Glutamatergic neuron (in vitro differentiated cells): Measurements from ENCODE around the gene SOD1. TPM values are rescaled to one million over a fixed set of nuclear protein-coding genes. Genes with fewer than 3 reads are reported as not detected.

Experiments
- DNase-seq: peaks from one replicate; pipeline ENCODE4 v3.0.0; 2022
- H3K27ac Mint-ChIP-seq: one replicate; pipeline ENCODE4 v1.8.0; 2020; ENCODE audit warnings: mild to moderate bottlenecking, mixed read lengths, inconsistent platforms; ENCODE audit not compliant: unreplicated experiment
- H3K27me3 Mint-ChIP-seq: one replicate; pipeline ENCODE4 v1.8.0; 2020; ENCODE audit warnings: mild to moderate bottlenecking, moderate library complexity, mixed read lengths, inconsistent platforms; ENCODE audit not compliant: unreplicated experiment
- H3K36me3 Mint-ChIP-seq: one replicate; pipeline ENCODE4 v1.8.0; 2020; ENCODE audit warnings: mild to moderate bottlenecking, mixed read lengths, inconsistent platforms; ENCODE audit not compliant: unreplicated experiment
- H3K4me1 Mint-ChIP-seq: one replicate; pipeline ENCODE4 v1.8.0; 2020; ENCODE audit warnings: mild to moderate bottlenecking, low read depth, mixed read lengths, inconsistent platforms; ENCODE audit not compliant: unreplicated experiment
- H3K4me3 Mint-ChIP-seq: one replicate; pipeline ENCODE4 v1.8.0; 2020; ENCODE audit warnings: mild to moderate bottlenecking, mixed read lengths, inconsistent platforms; ENCODE audit not compliant: unreplicated experiment
- H3K9me3 Mint-ChIP-seq: one replicate; pipeline ENCODE4 v1.8.0; 2020; ENCODE audit warnings: mild to moderate bottlenecking, moderate library complexity, mixed read lengths, inconsistent platforms; ENCODE audit not compliant: unreplicated experiment
- CTCF ChIP-seq: fragments of 200-600 bp; sonication (generic); IDR thresholded peaks from one replicate; pipeline ENCODE4 v1.5.0; 2021; ENCODE audit not compliant: partially characterized antibody, unreplicated experiment
- total RNA-seq: library from RNA; stranded (reverse); fragmentation: NEBNext Ultra II Directional; extraction: Animal tissue kit (Norgen Biotek cat#: 25700); gene quantifications from one replicate; pipeline ENCODE4 v1.2.1, GENCODE V29; 2021; ENCODE audit not compliant: unreplicated experiment

SOD1 gene
- total RNA-seq, 1 donor from 2014 or later = 93.7 TPM

DNA sequence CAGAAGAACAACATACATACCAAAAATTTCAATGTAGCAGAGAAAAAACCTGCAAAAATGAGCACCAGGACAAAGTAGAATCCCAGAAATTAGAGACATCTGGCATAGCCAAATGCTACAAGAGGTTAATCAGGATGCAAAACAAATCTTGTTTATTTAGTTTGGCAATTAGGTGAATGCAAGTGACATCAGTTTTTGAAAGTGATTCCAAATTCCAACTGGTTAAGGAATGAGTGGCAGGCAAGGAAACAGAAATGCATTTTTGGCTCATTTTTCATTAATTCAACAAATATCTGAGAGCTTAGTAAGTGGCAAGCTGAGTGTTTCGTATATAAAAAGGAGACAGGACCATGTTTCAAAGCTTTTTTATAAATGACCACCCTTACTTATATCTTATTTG is 51.1 kb downstream of the SOD1 start:
- H3K27me3 Mint-ChIP-seq = no peaks in the 10 kb centered on the region
- no peaks in the 10 kb centered on the region for H3K36me3 Mint-ChIP-seq
- TF ChIP-seq CTCF = no peak
- DNase-seq = no peak
- H3K4me3 Mint-ChIP-seq = no peak overlapping the region
- no peak overlapping the region for H3K27ac Mint-ChIP-seq
- H3K9me3 Mint-ChIP-seq = no peaks in the 10 kb centered on the region
- peaks cover 17% of the 10 kb centered on the region for H3K4me1 Mint-ChIP-seq

GRCh38 chr21:31711326-31711725 is 51.8 kb downstream of the SOD1 start:
- H3K4me3 Mint-ChIP-seq = no peak overlapping the region

GRCh38 chr21:31711745-31712285 is 52.3 kb downstream of the SOD1 start:
- Mint-ChIP-seq H3K4me1 (peaks cover 14% of the 10 kb centered on the region), H3K27ac (no peak overlapping the region), H3K36me3 (no peaks in the 10 kb centered on the region), H3K9me3 (no peaks in the 10 kb centered on the region), H3K4me3 (no peak overlapping the region), H3K27me3 (no peaks in the 10 kb centered on the region)
- DNase-seq = no peak
- no peak for TF ChIP-seq CTCF

More at GRCh38 chr21:31711326-31711725, 51.8 kb downstream of the SOD1 start:
- H3K36me3 Mint-ChIP-seq = no peaks in the 10 kb centered on the region
- no peak for TF ChIP-seq CTCF
- H3K27me3 Mint-ChIP-seq = no peaks in the 10 kb centered on the region
- no peak for DNase-seq
- no peak overlapping the region for H3K27ac Mint-ChIP-seq
- H3K4me1 Mint-ChIP-seq = peaks cover 15% of the 10 kb centered on the region
- no peaks in the 10 kb centered on the region for H3K9me3 Mint-ChIP-seq

- TF ChIP-seq CTCF = no peak
- Mint-ChIP-seq H3K4me3 (no peak overlapping the region), H3K36me3 (no peaks in the 10 kb centered on the region), H3K4me1 (peaks cover 15% of the 10 kb centered on the region), H3K27ac (no peak overlapping the region), H3K9me3 (no peaks in the 10 kb centered on the region), H3K27me3 (no peaks in the 10 kb centered on the region)
- no peak for DNase-seq
Observed at GRCh38 chr21:31713115-31713514, 53.6 kb downstream of the SOD1 start.

DNA sequence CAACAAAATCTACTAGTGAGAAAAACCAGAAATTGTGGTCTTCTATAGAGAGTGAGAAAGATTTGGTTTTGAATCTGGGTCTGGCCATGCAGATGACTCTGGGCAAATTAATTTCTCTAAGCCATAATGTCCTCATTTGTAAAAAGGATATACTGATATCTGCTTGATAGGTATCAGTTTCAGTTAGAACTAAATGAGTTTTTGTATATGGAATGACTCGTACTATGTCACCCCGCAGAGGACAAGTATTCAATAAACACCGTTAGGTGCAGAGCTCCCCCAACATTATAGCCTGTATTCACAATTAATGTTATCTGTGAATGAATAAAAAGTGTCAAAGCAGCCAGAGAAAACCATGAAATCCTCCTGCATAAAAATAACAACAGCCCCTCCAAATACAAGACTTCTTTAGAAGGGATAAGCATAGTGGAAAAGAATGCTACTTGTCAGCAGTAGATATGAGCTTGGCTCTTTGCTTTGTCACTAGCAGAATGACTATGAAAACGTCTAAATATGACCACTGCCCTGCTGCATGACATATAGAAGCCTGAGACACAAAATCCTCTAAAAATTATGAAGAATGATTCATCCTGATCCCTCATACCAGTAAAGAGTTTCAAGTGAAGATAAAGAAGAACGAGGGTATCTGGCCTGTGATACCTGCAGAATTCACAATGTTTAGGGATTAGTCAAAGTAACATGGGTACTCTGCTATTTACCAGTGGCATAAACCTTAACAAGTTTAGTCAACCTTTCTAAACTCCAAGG is 54.7 kb downstream of the SOD1 start:
- Mint-ChIP-seq H3K4me3 (no peak overlapping the region), H3K27ac (no peak overlapping the region), H3K36me3 (no peaks in the 10 kb centered on the region), H3K9me3 (no peaks in the 10 kb centered on the region), H3K27me3 (no peaks in the 10 kb centered on the region), H3K4me1 (peaks cover 15% of the 10 kb centered on the region)
- TF ChIP-seq CTCF = no peak
- DNase-seq = no peak
